ENCODE data around the gene ESR1.

Gene ESR1

DNA sequence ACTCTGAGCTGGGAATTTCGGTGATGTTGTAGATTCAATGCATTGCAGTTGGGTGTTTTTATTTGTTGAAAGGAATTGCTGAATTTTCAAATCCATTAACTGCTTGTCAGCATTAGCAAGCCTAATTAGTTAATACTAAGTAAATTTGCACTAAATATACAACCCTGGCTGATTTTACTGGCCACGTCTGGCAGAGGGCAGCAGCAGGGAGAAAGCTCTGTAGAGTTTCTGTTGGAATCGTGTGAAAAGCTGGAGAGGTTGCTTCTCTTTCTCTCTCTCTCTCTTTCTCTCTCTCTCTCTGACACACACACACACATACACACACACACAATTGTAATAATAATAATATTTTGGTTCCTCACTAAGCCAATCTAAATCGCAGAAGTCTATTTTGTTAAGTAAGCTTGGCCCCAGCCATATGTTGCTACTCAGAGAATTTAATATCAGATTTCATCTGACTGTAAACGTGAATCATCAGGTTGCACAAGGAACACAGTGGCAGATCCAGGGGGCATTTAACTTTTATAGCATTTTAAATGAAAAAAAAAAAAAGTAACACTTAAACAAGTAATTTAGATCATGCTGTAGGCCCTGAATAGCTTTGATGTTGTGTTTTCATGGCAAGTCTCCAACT, 289.5 kb downstream of the ESR1 start:
- DNase-seq (ENCODE audit: low read depth) = peak; percentile 71

DNA sequence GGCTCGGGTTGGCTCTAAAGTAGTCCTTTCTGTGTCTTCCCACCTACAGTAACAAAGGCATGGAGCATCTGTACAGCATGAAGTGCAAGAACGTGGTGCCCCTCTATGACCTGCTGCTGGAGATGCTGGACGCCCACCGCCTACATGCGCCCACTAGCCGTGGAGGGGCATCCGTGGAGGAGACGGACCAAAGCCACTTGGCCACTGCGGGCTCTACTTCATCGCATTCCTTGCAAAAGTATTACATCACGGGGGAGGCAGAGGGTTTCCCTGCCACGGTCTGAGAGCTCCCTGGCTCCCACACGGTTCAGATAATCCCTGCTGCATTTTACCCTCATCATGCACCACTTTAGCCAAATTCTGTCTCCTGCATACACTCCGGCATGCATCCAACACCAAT, 291.2 kb downstream of the ESR1 start:
- no peak for DNase-seq (ENCODE audit: low read depth)

DNA sequence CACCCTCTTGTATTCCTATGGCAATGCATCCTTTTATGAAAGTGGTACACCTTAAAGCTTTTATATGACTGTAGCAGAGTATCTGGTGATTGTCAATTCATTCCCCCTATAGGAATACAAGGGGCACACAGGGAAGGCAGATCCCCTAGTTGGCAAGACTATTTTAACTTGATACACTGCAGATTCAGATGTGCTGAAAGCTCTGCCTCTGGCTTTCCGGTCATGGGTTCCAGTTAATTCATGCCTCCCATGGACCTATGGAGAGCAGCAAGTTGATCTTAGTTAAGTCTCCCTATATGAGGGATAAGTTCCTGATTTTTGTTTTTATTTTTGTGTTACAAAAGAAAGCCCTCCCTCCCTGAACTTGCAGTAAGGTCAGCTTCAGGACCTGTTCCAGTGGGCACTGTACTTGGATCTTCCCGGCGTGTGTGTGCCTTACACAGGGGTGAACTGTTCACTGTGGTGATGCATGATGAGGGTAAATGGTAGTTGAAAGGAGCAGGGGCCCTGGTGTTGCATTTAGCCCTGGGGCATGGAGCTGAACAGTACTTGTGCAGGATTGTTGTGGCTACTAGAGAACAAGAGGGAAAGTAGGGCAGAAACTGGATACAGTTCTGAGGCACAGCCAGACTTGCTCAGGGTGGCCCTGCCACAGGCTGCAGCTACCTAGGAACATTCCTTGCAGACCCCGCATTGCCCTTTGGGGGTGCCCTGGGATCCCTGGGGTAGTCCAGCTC, 292.1 kb downstream of the ESR1 start:
- no peak for DNase-seq (ENCODE audit: low read depth)

DNA sequence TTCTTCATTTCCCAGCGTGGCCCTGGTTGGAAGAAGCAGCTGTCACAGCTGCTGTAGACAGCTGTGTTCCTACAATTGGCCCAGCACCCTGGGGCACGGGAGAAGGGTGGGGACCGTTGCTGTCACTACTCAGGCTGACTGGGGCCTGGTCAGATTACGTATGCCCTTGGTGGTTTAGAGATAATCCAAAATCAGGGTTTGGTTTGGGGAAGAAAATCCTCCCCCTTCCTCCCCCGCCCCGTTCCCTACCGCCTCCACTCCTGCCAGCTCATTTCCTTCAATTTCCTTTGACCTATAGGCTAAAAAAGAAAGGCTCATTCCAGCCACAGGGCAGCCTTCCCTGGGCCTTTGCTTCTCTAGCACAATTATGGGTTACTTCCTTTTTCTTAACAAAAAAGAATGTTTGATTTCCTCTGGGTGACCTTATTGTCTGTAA, 292.7 kb downstream of the ESR1 start:
- no peak for DNase-seq (ENCODE audit: low read depth)

DNA sequence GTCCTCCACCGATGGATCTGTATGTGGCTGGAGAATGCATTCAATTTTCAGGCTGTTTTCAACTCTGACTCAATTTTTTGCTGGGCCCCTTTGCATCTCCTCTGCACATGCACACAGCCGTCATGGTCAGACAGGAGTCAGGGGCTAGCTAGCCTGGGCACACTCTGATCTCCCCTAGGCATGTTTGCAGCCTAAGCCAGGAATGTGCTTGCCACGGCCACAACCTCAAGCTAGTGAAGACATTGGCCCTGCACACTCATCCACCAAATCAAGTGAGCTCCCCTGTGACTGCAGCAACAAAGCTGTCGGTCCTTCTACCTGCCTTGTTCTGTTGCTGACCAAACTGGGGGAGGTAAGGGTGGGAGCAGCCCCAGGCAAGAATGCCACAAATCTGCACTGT, 300.5 kb downstream of the ESR1 start:
- DNase-seq (ENCODE audit: low read depth) = no peak

DNA sequence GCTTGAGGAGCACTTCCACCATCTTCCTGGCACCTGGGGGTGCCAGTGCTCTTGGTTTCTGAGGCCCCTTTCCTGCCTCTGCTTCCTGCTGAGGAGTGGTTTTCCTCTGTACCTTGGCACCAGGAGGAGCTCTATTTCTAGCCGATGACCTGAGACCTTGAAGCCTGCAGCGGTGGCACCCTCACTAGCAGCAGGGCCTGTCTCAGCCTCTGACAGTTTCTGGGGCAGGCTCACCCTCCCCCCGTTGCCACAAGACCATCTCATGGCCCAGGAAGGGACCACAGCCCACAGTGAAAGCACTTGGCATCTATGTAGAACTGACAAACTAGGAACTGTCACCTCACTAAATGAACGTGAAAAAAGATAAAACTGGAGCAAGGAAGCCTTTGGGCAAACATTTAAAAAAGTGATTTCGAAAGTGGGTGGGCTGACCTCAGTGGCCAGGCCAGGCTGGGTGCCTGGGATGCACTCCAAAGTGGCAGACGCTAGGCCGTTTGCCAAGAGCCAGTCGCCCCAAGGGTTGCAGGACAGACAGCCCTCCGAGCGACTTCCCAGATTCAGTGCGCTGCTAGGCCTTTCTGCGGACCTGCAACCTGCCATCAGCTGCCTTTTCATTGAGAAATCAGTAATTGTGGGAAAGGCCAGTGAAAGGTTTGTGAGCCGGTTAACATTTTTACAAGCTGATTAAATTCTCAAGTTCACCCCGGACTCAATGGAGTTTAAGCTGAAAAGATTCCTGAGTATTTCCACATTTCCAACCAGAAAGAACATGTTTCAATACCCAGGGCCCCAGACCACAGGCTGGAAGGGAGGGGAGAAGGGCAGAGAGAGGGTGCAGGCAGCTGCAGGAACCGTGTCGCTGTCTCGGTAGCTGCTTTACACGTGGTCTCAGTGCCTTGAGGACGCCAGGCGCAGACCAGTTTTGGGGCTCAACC, 303.7 kb downstream of the ESR1 start:
- DNase-seq (ENCODE audit: low read depth) = no peak

DNA sequence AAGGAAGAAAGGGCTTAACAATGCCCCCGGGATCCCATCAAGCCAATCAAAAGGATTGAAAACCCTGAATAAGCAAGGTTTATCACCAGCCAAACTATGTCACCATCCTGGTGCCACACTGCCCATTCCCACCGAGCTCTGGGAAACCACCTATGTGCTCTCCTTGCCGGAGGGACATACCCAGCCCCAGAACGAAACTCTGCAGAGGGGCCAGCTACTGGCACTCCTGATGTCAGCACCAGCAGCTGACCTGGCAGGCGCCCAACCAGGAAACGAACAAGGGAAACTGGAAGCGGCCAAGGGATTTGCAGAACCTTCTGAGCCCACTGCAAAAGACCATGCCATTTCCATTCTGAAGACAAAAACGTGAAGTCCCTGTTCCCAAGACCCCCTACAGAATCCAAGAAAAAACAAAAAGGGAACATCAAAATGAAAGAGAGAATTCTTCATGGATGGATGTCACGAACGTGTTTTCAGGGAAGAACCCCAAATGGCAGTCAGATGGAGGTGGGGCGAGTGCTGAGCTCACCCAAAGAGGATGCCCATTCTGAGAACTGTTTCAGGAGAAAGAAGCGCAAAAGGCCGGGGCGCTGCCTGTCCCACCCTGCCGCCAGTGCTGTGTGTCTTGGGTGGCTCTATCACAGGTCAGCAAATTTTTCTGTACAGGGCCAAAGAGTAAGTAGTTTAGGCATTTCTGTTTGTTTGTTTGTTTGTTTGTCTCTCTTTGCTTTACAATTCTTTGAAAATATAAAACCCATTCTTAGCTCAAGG, 305.2 kb downstream of the ESR1 start:
- DNase-seq (ENCODE audit: low read depth) = no peak

DNA sequence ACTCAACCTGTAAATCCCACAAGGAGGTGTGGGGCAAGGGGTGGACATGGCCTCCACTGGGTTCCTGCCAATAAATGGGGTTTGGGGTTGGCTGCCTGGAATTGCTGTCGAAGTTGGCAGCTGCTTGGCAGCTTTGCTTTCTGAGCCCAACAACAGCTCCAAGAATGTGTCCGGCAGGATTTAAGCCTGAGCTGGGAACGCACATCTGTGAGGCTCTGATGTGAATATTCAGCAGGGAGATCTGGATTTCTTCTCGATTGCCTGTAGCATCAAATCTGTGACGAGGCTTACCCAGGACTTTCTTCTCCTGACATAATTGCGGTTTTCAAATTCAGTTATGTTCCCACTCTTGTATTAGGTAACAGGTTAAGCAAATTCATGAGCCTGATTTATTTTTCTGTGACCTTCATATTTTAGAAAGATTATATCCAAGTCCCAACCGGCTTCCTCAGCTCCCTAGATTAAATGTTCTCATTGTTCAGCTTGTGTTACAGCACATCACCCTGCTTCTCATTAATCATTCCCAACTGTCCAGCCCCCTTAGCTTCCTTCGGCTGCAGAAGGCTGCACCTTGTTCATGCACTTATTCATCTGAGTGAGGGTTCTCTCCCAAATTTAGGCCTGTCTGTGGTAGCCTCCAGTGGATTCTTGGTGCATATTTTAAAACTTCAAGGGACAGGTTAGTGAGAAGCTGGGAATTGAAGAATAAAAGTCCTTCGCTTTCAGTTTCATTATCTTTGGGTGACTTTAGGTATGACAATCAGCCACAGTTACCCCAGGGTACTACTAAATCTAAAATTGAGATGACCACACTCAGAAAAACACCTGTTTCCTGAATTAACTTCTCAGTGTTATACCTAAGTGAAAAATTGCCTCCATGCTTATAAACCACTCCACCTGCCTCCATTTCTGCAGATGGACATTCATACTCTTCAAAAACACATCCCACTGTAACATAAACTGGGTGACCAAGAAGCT, 310.0 kb downstream of the ESR1 start:
- no peak for DNase-seq (ENCODE audit: low read depth)

DNA sequence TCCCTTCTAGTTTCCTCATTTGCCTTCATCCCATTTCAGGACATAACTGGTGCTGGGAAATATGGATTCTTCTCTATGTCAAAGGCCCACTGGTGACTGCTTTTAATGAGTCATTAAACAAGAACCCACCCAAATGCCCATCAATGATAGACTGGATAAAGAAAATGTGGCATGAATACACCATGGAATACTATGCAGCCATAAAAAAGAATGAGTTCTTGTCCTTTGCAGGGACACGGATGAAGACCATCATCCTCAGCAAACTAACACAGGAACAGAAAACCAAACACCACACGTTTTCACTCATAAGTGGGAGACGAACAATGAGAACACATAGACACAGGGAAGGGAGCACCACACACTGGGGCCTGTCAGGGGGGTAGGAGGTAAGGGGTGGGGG, 310.7 kb downstream of the ESR1 start:
- DNase-seq (ENCODE audit: low read depth) = no peak

DNA sequence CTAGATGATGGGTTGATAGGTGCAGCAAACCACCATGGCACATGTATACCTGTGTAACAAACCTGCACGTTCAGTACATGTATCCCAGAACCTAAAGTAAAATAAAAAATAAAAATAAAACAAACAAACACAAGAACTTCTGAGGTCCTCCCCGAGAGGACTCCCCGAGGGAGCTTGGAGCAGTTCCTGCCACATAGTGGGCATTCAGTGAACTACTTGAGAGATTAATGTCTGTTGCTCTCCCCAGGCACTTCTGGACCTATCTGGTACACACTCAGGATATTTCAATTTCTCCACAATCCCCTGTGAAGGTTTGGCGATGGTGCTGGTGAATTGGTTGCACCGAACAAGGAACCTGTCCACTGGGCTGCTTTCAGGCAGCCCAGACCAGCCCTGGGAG, 311.2 kb downstream of the ESR1 start:
- DNase-seq (ENCODE audit: low read depth) = no peak

DNA sequence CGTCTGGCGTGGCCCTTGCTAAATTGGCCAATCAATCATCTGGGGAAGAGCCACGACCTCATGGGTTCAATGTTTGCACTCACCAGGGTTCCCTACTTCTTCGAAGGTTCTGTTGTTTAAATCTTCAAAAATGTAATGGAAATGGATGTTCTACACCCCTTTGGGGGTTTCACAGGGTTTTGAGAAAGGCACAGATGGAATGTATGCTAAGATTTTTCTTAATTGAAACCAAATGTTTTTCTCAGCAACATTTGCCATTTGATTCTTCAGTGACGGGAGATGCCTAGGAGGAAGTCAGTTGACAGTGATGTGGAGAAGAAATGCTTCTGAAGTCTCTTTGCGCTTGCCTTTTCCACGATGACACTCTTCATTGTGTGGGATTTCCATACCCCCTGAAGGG, 312.3 kb downstream of the ESR1 start:
- no peak for DNase-seq (ENCODE audit: low read depth)

DNA sequence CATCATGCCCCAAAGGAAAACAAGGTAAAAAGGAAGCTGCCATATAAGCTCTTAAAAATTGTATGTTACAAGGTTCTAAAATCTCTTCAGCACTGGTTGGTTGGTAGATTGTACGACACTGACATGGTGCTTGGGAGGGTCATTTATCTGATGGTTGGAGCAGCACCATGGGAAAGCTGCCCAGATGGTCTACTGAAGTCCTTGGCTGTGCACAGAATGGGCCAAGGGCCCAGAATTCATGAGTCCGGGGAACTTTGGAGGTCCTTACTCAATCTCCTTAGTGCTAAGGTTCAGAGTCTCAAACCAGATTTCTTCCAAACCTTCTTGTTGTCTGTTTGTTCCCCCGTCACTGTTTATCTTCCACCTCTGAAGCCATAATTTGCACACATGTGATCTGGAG, 314.4 kb downstream of the ESR1 start:
- no peak for DNase-seq (ENCODE audit: low read depth)

DNA sequence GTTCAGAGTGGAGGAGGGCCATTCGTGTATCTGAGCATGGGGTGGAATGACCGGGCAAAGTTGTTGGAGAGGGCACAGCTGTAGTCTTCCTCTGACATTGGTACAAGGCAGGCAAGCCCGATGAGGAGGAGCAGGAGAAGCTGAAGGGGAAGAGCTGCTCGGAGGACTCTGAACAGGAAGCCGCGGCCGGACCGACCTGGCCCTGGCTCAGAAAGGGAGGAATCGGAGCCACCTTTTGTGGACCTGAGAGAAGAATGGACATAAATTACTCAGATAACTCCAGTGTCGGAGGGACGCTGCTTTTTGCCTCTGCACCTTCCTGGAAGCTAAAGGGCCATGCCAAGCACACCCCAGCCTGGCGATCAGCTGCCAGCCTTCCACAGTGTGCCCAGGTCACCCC, 315.0 kb downstream of the ESR1 start:
- no peak for DNase-seq (ENCODE audit: low read depth)

DNA sequence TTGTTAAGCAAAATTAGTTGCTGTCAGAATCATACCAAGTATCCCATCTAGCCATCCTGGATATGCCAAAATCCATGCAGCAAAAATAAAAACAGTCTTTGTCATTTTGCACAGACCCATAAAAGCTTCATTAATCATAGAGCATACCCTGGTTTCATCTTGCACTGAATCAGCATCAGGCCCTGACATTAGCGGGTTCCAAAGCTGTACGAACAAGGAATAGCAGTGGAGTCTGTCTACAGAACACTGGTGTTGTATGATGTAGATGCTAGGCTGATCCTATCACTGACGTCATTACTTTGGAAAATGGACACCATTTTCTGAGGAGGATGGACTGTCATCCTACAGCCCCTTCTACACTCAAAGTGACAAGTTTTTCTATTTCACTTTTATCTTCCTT, 315.6 kb downstream of the ESR1 start:
- no peak for DNase-seq (ENCODE audit: low read depth)

DNA sequence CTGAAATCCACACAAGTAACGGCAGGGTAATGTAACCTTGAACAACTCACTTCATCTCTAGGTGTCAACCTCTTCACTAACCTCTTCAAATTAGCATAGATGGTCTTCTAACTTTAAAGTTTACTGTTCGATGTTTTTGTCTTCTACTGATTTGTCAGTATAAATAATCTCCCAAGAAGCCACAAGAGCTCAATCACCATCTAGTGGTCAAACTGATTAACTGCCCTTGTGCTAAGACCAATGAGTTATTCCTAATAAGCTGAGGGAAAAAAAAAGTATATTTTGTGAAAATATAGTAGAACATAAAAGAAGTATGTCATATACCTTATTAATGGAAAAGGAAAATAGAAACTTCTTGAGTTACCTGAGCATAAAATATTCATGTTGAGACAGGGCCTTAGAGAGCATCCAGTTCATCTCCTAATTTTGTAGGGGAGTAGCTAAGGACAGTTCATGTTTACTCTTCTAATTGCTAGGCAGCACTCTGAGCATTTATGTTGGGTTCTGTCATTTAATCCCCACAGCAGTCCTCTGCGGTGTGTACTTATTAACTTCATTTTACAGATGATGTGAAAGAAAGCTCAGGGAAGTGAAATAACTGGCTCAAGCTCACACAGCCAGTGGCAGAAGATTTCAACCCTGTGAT, 317.1 kb downstream of the ESR1 start:
- DNase-seq (ENCODE audit: low read depth) = peak; percentile 49

DNA sequence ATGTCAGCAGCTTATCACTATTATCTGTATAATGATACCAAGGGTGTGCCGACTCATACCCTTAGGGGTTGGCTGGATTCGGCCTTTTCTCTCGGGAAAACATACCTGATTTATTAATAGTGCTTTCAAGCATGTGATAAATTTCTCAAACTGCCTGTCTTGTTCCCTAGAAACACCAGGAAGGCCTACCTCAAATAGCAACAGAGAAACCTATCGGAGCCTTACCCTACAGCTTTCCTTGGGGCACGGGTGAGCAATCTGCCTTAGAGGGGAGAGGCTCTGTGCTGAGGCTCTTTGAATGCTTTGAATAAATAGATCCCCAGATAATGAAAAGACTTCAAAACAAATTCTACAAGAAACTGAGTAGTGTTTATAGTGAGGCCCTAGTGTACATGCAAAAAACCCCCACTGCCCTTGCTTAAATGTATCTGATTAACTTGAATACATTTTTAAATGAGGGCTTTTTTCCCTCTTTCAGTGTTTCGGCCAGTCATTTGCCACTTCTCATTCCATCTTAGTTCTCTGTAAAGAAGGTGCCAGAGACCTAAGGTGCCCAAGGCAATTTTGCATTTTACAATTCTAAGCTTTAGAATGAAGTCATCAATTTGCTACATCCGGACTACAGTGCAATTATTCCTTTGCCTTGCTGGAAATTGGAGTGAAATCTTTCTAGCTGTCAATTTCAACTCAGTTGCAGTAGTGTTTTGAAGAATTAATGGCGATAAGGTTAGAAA, 320.1 kb downstream of the ESR1 start:
- no peak for DNase-seq (ENCODE audit: low read depth)

DNA sequence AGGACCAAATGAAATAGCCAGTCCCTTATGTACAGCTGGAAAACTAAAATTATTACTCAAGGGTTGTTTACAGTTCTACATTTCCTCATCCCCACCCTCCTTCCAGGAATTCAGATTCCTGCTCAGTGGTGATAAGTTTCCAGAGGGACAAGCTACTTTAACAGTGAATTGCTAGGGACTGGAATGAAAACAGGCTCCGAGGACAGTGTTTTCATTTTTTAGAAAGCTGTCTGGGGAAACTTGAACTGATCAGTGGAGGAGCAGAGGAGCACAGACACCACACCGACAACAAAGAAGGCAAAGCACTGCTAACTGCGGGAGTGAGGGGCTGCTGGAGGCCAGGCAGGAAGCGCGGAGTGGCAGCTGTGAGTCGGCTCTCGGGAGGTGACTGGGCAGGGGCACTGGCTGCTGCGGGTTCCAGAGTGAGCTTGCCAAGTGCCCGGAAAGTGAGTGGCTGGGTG, 322.2 kb downstream of the ESR1 start:
- DNase-seq (ENCODE audit: low read depth) = no peak

DNA sequence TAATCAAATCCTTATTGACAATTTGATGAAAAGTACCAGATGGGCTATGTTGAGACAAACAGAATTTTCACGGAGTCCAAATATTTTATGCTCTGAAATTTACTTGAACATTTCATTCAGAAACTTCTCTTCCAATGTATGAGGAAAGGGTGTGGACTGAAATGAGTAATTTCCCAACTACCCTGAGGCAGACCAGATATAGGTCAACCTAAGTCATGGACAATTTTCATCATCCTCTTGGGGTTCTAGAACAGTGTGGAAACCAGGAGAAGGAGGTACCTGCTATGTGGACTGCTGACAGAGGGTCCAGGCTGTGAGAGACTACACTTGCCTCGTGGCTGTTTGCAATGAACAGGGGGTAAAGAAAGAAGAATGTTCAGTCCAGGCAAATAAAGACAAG, 323.0 kb downstream of the ESR1 start:
- no peak for DNase-seq (ENCODE audit: low read depth)

DNA sequence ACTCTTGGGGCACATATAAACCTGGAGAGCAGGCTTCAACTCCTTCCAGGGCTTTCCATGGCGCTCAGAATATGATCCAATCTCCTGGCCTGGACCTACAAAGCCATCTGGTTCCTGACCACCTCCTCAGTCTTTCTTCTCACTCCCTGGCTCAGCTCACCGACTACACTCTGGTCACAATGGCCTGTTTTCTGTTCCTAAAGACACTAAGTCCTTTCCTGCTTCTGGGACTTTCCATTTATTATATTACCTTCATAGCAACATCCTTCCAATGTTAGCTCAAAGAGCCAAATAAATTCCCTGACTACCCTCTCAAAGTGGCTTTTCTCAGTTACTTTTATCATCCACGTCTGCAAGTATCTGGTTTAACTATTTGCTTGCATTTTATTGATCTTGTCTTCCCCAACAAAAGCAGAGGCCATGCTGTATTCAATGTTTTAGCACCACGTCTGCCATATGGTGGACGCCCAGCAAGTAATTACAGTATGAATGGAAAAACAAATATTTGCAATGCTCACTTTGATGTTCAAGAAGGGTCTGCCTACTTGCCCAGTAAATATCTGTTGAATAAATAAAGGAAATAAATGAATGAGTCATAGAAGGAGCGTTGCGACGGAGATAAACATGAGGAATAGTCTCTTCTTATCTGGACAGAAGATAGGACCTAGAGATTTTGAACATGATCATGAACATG, 328.4 kb downstream of the ESR1 start:
- DNase-seq (ENCODE audit: low read depth) = no peak
